Liver (tissue), 9 donors: ENCODE results near the gene CHAC2. TPM values are rescaled to one million over a fixed set of nuclear protein-coding genes. Genes with fewer than 3 reads are reported as not detected.

Source experiments
- DNase-seq: peaks from one replicate; pipeline ENCODE4 v3.0.0-alpha.2; 2017; ENCODE audit warnings: low spot score
- H3K27ac ChIP-seq, 2 donors: one replicate each; pipeline ENCODE4 v1.7.0; 2013; ENCODE audit warnings: inconsistent platforms in 2 of 2, low read length in 2 of 2, control low read depth in 1 of 2, low read depth in 1 of 2, mild to moderate bottlenecking in 1 of 2
- H3K27me3 ChIP-seq, 4 donors: one replicate each; pipeline versions ENCODE4 v1.6.1 to v1.7.0; 2013; ENCODE audit warnings: low read length in 3 of 4, inconsistent platforms in 1 of 4, mild to moderate bottlenecking in 1 of 4, moderate library complexity in 1 of 4; ENCODE audit not compliant: control insufficient read depth in 4 of 4, insufficient read depth in 4 of 4
- H3K36me3 ChIP-seq, 4 donors: one replicate each; pipeline versions ENCODE4 v1.6.1 to v1.7.0; 2013; ENCODE audit warnings: low read length in 3 of 4, mild to moderate bottlenecking in 3 of 4, low read depth in 1 of 4, moderate library complexity in 1 of 4; ENCODE audit not compliant: control insufficient read depth in 4 of 4, insufficient read depth in 3 of 4
- H3K4me1 ChIP-seq, 4 donors: one replicate each; pipeline versions ENCODE4 v1.6.1 to v1.7.0; 2013; ENCODE audit warnings: low read length in 3 of 4, mild to moderate bottlenecking in 3 of 4, moderate library complexity in 1 of 4; ENCODE audit not compliant: control insufficient read depth in 4 of 4, insufficient read depth in 4 of 4
- H3K4me3 ChIP-seq, 3 donors: one replicate each; pipeline versions ENCODE4 v1.6.1 to v1.7.0; 2013; ENCODE audit warnings: low read length in 3 of 3, control low read depth in 1 of 3, low read depth in 1 of 3, mild to moderate bottlenecking in 1 of 3
- H3K9ac ChIP-seq, 2 donors: one replicate each; pipeline ENCODE4 v1.7.0; 2013; ENCODE audit warnings: low read length in 2 of 2, mild to moderate bottlenecking in 2 of 2, moderate library complexity in 2 of 2, control low read depth in 1 of 2, low read depth in 1 of 2
- H3K9me3 ChIP-seq, 4 donors: one replicate each; pipeline versions ENCODE4 v1.6.1 to v1.7.0; 2013; ENCODE audit warnings: low read length in 3 of 4; ENCODE audit not compliant: control insufficient read depth in 4 of 4
- ATF3 ChIP-seq: IDR thresholded peaks from 2 replicates; pipeline ENCODE4 v1.6.1; 2016; ENCODE audit warnings: antibody characterized with exemption
- CTCF ChIP-seq: fragments of 150-350 bp; IDR thresholded peaks from 2 replicates; pipeline ENCODE4 v1.5.1; 2017; ENCODE audit warnings: improper control_type of control experiment, low read depth, low read length; ENCODE audit not compliant: missing input control
- FOXA1 ChIP-seq: IDR thresholded peaks from 2 replicates; pipeline ENCODE4 v1.6.1; 2016; ENCODE audit warnings: antibody characterized with exemption
- FOXA2 ChIP-seq: IDR thresholded peaks from 2 replicates; pipeline ENCODE4 v1.6.1; 2016; ENCODE audit warnings: antibody characterized with exemption
- GABPA ChIP-seq, 2 donors: IDR thresholded peaks in 1 of 2; conservative IDR thresholded peaks in 1 of 2; 2 replicates each; pipeline ENCODE4 v1.6.1; 2016; ENCODE audit warnings: antibody characterized with exemption in 2 of 2, mild to moderate bottlenecking in 1 of 2, moderate library complexity in 1 of 2
- HNF4G ChIP-seq: IDR thresholded peaks from 2 replicates; pipeline ENCODE4 v1.6.1; 2016; ENCODE audit warnings: antibody characterized with exemption
- JUND ChIP-seq, 2 donors: IDR thresholded peaks; 2 replicates each; pipeline ENCODE4 v1.6.1; 2016; ENCODE audit warnings: antibody characterized with exemption in 2 of 2
- RXRA ChIP-seq, 2 donors: IDR thresholded peaks; 2 replicates each; pipeline ENCODE4 v1.6.1; 2017 to 2018; ENCODE audit warnings: antibody characterized with exemption in 2 of 2, mild to moderate bottlenecking in 1 of 2
- TAF1 ChIP-seq: conservative IDR thresholded peaks from 2 replicates; pipeline ENCODE4 v1.6.1; 2016; ENCODE audit warnings: antibody characterized with exemption, mild to moderate bottlenecking
- WGBS: extraction: QIAGEN DNeasy Blood & Tissue Kit; methylation state at CpG from one replicate; pipeline ENCODE4 v1.1.7; 2013; 5-methylcytosine and 5-hydroxymethylcytosine counted together
- polyA plus RNA-seq, 2 donors: library from polyadenylated mRNA; stranded (reverse) in 1 of 2; unstranded in 1 of 2; fragments of 200-250 nt in 1 of 2; fragments of >200 nt in 1 of 2; fragmentation: Nextera tagmentation in 1 of 2; extraction: Ambion mirVana in 1 of 2; gene quantifications; one replicate each; pipeline versions ENCODE4 v1.2.1 to v1.2.3, GENCODE V29; 2013 to 2015
- total RNA-seq, 2 donors: library from RNA; depleted of rRNA; stranded (reverse); fragments of >200 nt; gene quantifications; one replicate each; pipeline ENCODE4 v1.2.3, GENCODE V29; 2014
- TF ChIP-seq, protein P1 (sequence below): IDR thresholded peaks from 2 replicates; pipeline ENCODE4 v1.6.1; 2016; ENCODE audit warnings: antibody characterized with exemption
- donor health status: healthy.
- donor health status: healthy.
- donor health status: healthy.
- donor health status: healthy.
- donor health status: healthy.

Gene CHAC2
- total and polyA plus RNA-seq, 4 donors, result 2.6 to 7.0 (median 4.3) TPM

GRCh38 chr2:53801547-53801946, 33.9 kb downstream of the CHAC2 start:
- Histone ChIP-seq H3K4me1 (no peaks in the 10 kb centered on the region), H3K9ac (no peak overlapping the region), H3K27me3 (no peaks in the 10 kb centered on the region), H3K4me3 (no peak overlapping the region), H3K36me3 (peaks cover 6 to 41% (median 33%) of the 10 kb centered on the region in 4 donors), H3K9me3 (no peaks in the 10 kb centered on the region), H3K27ac (no peak overlapping the region)
- TF ChIP-seq CTCF (no peak), GABPA (IDR thresholded peaks at IDR 0.05 in 1 of 2, conservative IDR thresholded peaks at IDR 0.05 in 1 of 2) (no peak), TAF1 (no peak), FOXA2 (no peak), HNF4G (no peak)
- no peak for DNase-seq

GRCh38 chr2:53802617-53803151, 35.1 kb downstream of the CHAC2 start:
- 83% methylated on average over 7 of the region's 7 CpGs for WGBS
- H3K27me3 ChIP-seq, result no peaks in the 10 kb centered on the region
- H3K27ac ChIP-seq, result no peak overlapping the region
- no peak overlapping the region for H3K4me3 ChIP-seq
- H3K9me3 ChIP-seq, result no peaks in the 10 kb centered on the region
- no peak for TF ChIP-seq CTCF
- TF ChIP-seq TAF1, result no peak
- TF ChIP-seq JUND (IDR thresholded peaks at IDR 0.05), result no peak
- TF ChIP-seq, protein P1, sequence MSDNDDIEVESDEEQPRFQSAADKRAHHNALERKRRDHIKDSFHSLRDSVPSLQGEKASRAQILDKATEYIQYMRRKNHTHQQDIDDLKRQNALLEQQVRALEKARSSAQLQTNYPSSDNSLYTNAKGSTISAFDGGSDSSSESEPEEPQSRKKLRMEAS, result no peak
- no peak for TF ChIP-seq HNF4G
- no peak for TF ChIP-seq RXRA (IDR thresholded peaks at IDR 0.05)
- TF ChIP-seq FOXA2, result no peak
- no peak overlapping the region for H3K9ac ChIP-seq
- no peak for DNase-seq
- H3K36me3 ChIP-seq, result peaks cover 6 to 41% (median 30%) of the 10 kb centered on the region in 4 donors
- H3K4me1 ChIP-seq, result no peaks in the 10 kb centered on the region

DNA sequence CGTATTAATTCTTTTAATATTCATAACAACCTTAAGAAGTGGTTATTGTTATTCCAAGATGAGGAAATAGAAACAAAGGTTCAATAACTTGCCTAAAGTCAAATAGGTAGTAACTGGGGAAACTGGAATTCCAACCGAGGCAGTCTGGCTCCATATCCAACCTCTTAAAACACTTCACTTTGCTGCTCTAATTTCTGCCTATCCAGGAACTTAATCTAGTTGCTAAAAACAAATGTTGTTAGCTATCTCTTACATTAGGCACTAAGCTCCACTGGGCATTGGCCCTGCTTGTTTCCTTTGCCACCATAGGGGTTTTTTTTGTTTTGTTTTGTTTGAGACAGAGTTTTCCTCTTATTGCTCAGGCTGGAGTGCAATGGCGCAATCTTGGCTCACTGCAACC, 44.0 kb downstream of the CHAC2 start:
- Histone ChIP-seq H3K9me3 (no peaks in the 10 kb centered on the region), H3K9ac (no peak overlapping the region), H3K4me3 (no peak overlapping the region), H3K27ac (no peak overlapping the region), H3K27me3 (no peaks in the 10 kb centered on the region), H3K36me3 (peaks cover 4 to 44% (median 36%) of the 10 kb centered on the region in 4 donors), H3K4me1 (peaks cover 0 to 5% (median 1%) of the 10 kb centered on the region in 4 donors)
- WGBS, result 98% methylated on average over 3 of the region's 3 CpGs
- TF ChIP-seq FOXA1 (no peak), FOXA2 (no peak), ATF3 (no peak), HNF4G (no peak), TAF1 (no peak)
- no peak for DNase-seq
